ENCODE data around the gene PBX3.

Gene PBX3

GRCh38 chr9:125854553-125855275 lies 107.5 kb downstream of the PBX3 start:
- in situ Hi-C loops (cut with MboI; ENCODE audit: low sequenced_read_pairs), result no loop called here

- in situ Hi-C loops (cut with MboI; ENCODE audit: low sequenced_read_pairs), result no loop called here
Measured at GRCh38 chr9:125856331-125856730, 109.2 kb downstream of the PBX3 start.

GRCh38 chr9:125861405-125862058 lies 114.4 kb downstream of the PBX3 start:
- in situ Hi-C loops (cut with MboI; ENCODE audit: low sequenced_read_pairs), result no loop called here

GRCh38 chr9:125863923-125864322 lies 116.8 kb downstream of the PBX3 start:
- in situ Hi-C loops (cut with MboI; ENCODE audit: low sequenced_read_pairs), result no loop called here

- in situ Hi-C loops (cut with MboI; ENCODE audit: low sequenced_read_pairs), result no loop called here
Measured at GRCh38 chr9:125867751-125868415, 120.7 kb downstream of the PBX3 start.

- in situ Hi-C loops (cut with MboI; ENCODE audit: low sequenced_read_pairs), result no loop called here
Measured at GRCh38 chr9:125878164-125878631, 131.0 kb downstream of the PBX3 start.

GRCh38 chr9:125881042-125881441 lies 133.9 kb downstream of the PBX3 start:
- in situ Hi-C loops (cut with MboI; ENCODE audit: low sequenced_read_pairs), result no loop called here

GRCh38 chr9:125883565-125884217 lies 136.5 kb downstream of the PBX3 start:
- in situ Hi-C loops (cut with MboI; ENCODE audit: low sequenced_read_pairs), result no loop called here

- in situ Hi-C loops (cut with MboI; ENCODE audit: low sequenced_read_pairs), result no loop called here
Measured at GRCh38 chr9:125884218-125884595, 137.0 kb downstream of the PBX3 start.

- in situ Hi-C loops (cut with MboI; ENCODE audit: low sequenced_read_pairs), result no loop called here
Measured at GRCh38 chr9:125885405-125886034, 138.3 kb downstream of the PBX3 start.

GRCh38 chr9:125886365-125886764 lies 139.2 kb downstream of the PBX3 start:
- in situ Hi-C loops (cut with MboI; ENCODE audit: low sequenced_read_pairs), result no loop called here

GRCh38 chr9:125887172-125887571 lies 140.0 kb downstream of the PBX3 start:
- in situ Hi-C loops (cut with MboI; ENCODE audit: low sequenced_read_pairs), result no loop called here

- in situ Hi-C loops (cut with MboI; ENCODE audit: low sequenced_read_pairs), result no loop called here
Measured at GRCh38 chr9:125888211-125888610, 141.0 kb downstream of the PBX3 start.

GRCh38 chr9:125889112-125889475 lies 141.9 kb downstream of the PBX3 start:
- in situ Hi-C loops (cut with MboI; ENCODE audit: low sequenced_read_pairs), result no loop called here

- in situ Hi-C loops (cut with MboI; ENCODE audit: low sequenced_read_pairs), result no loop called here
Measured at GRCh38 chr9:125889476-125890419, 142.6 kb downstream of the PBX3 start.

- in situ Hi-C loops (cut with MboI; ENCODE audit: low sequenced_read_pairs), result no loop called here
Measured at GRCh38 chr9:125890826-125891225, 143.7 kb downstream of the PBX3 start.

- in situ Hi-C loops (cut with MboI; ENCODE audit: low sequenced_read_pairs), result no loop called here
Measured at GRCh38 chr9:125893277-125893676, 146.1 kb downstream of the PBX3 start.

GRCh38 chr9:125894566-125894965 lies 147.4 kb downstream of the PBX3 start:
- in situ Hi-C loops (cut with MboI; ENCODE audit: low sequenced_read_pairs), result no loop called here

GRCh38 chr9:125896404-125896803 lies 149.2 kb downstream of the PBX3 start:
- in situ Hi-C loops (cut with MboI; ENCODE audit: low sequenced_read_pairs), result no loop called here

- in situ Hi-C loops (cut with MboI; ENCODE audit: low sequenced_read_pairs), result no loop called here
Measured at GRCh38 chr9:125896964-125897363, 149.8 kb downstream of the PBX3 start.
